ENCODE results near the gene PLEKHH1.

DNA sequence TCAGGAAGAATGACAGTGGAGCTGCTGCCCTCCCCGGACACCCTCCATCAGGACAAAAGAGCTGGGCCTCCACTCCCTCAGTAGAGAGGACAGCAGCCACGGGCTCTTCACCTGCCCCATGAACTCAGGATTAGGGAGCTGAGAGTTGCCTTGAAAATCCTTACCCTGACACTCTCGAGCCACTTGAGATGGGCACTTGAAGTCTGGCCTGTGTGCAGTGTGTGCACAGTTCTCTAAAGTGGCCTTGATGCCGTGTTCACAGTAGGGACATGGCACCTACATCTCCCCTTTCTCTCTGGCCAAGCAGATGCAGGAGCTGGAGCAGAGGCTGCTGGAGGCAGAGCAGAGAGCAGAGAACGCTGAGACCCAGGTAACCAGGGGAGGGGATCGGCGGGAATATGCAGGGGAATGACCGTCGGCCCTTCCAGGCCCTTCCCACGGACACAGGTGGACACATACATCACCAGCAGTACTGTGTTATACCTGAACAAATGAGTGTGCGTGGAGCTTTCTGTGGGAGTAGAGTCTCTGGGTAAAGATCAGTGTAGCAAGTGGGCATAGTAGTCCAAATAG is 22.5 kb downstream of the PLEKHH1 start:
- no peak for TF ChIP-seq CTCF (IDR thresholded peaks at IDR 0.05; ENCODE audit: low read depth, low read length, poor library complexity, severe bottlenecking)
- no peak for TF ChIP-seq EZH2phosphoT487 (IDR thresholded peaks at IDR 0.05; ENCODE audit: borderline replicate concordance, low read length)

Data from DOHH2 (cell line).